K562 (cell line): Measurements from ENCODE around the gene AGFG2. TPM values are rescaled to one million over a fixed set of nuclear protein-coding genes. Genes with fewer than 3 reads are reported as not detected.
A peak's percentile ranks its signal among the peaks of the same experiment; 100 is the strongest.

Experiments
- ATAC-seq: fragments of 200-7000 bp; cut with Tn5 transposase; 3 replicates; pipeline ENCODE4 v1.9.1; 2020; ENCODE audit warnings: moderate library complexity
- BruUV-seq: library from RNA; stranded (reverse); fragments of 400-500 nt; replicated peaks from 2 replicates; lab custom pipeline; 2021; lab: Mats Ljungman, UMichigan
- CTCF ChIA-PET: fragments of 300-600 bp; formaldehyde crosslinking; extraction: SDS; loops from one replicate; lab custom pipeline; 2021; ENCODE audit warnings: low intra/inter-chr PET ratio; lab: Yijun Ruan, JAX
- POLR2A ChIA-PET: fragments of 300-600, 350-650 bp; sonication (Branson Sonifier 250); formaldehyde crosslinking; extraction: SDS; loops from one replicate; lab custom pipeline; 2021; ENCODE audit warnings: antibody characterized with exemption, inconsistent platforms; lab: Yijun Ruan, JAX
- DNase-seq, 4 experiments: peaks; one replicate each; pipeline versions ENCODE4 v3.0.0 to v3.0.0-alpha.2; 2011 to 2018; ENCODE audit warnings: low spot score in 3 of 4, mixed read lengths in 3 of 4; ENCODE audit errors: extremely low read depth in 1 of 4
- FAIRE-seq: peaks from 2 replicates; lab custom pipeline; 2011; peaks lifted over from hg19 to GRCh38; lab: Jason Lieb, UNC
- H2AFZ ChIP-seq: 2 replicates; pipeline ENCODE4 v1.6.0; 2011; ENCODE audit warnings: low read depth, low read length, control low read depth, inconsistent platforms
- H3K27ac ChIP-seq: fragments of 200-600 bp; 3 replicates; pipeline ENCODE4 v1.8.0; 2011; ENCODE audit warnings: low read depth, mild to moderate bottlenecking, control low read depth, inconsistent platforms, low read length, moderate library complexity, mixed read lengths; ENCODE audit errors: extremely low read depth
- H3K27me3 ChIP-seq, 2 experiments: fragments of 300-600 bp in 1 of 2; 2 replicates in 1 of 2; 3 replicates in 1 of 2; pipeline versions ENCODE4 v1.6.0 to v1.8.0; 2011; ENCODE audit warnings: inconsistent platforms in 2 of 2, low read length in 2 of 2, mild to moderate bottlenecking in 1 of 2, mixed read lengths in 1 of 2, moderate library complexity in 1 of 2; ENCODE audit not compliant: control insufficient read depth in 2 of 2, insufficient read depth in 2 of 2
- H3K36me3 ChIP-seq: fragments of 300-600 bp; 3 replicates; pipeline ENCODE4 v1.8.0; 2011; ENCODE audit warnings: mild to moderate bottlenecking, low read length, inconsistent platforms; ENCODE audit not compliant: control insufficient read depth, insufficient read depth
- H3K4me1 ChIP-seq, 2 experiments: fragments of 200-600 bp in 1 of 2; replicated peaks in 1 of 2; 2 replicates in 1 of 2; 3 replicates in 1 of 2; pipeline versions ENCODE4 v1.5.1 to v1.8.0; 2011; ENCODE audit warnings: inconsistent platforms in 2 of 2, low read length in 2 of 2, mild to moderate bottlenecking in 1 of 2, mixed read lengths in 1 of 2, moderate library complexity in 1 of 2; ENCODE audit not compliant: control insufficient read depth in 2 of 2, insufficient read depth in 2 of 2
- H3K4me2 ChIP-seq: 2 replicates; pipeline ENCODE4 v1.6.1; 2011; ENCODE audit warnings: low read length, control low read depth, inconsistent platforms, mixed read lengths; ENCODE audit not compliant: insufficient read depth
- H3K4me3 ChIP-seq: fragments of 200-600 bp; sonication (generic), shearing (Covaris generic); 2 replicates; pipeline ENCODE4 v1.5.1; 2016; ENCODE audit warnings: control low read depth, inconsistent platforms
- H3K79me2 ChIP-seq: fragments of 200-600 bp; 3 replicates; pipeline ENCODE4 v1.8.0; 2011; ENCODE audit warnings: low read length, inconsistent platforms; ENCODE audit not compliant: control insufficient read depth, insufficient read depth
- H3K9ac ChIP-seq, 2 experiments: 2 replicates each; pipeline versions ENCODE4 v1.6.0 to v1.6.1; 2011; ENCODE audit warnings: low read depth in 2 of 2, low read length in 2 of 2, control low read depth in 1 of 2, inconsistent platforms in 1 of 2, mild to moderate bottlenecking in 1 of 2, mixed read lengths in 1 of 2; ENCODE audit not compliant: insufficient read depth in 1 of 2
- H3K9me1 ChIP-seq: one replicate; pipeline ENCODE4 v1.6.0; 2011; ENCODE audit warnings: inconsistent platforms, mild to moderate bottlenecking, low read length, moderate library complexity; ENCODE audit not compliant: control insufficient read depth, insufficient read depth
- H3K9me3 ChIP-seq: replicated peaks from 2 replicates; pipeline ENCODE4 v1.5.1; 2011; ENCODE audit warnings: low read depth, low read length, inconsistent platforms; ENCODE audit not compliant: control insufficient read depth, insufficient read depth
- H4K20me1 ChIP-seq: replicated peaks from 2 replicates; pipeline ENCODE4 v1.6.1; 2011; ENCODE audit warnings: low read length, inconsistent platforms, mixed read lengths; ENCODE audit not compliant: control insufficient read depth, insufficient read depth
- CEBPB ChIP-seq: fragments of 450-650 bp; IDR thresholded peaks from 2 replicates; pipeline ENCODE4 v1.6.1; 2016; ENCODE audit warnings: missing genetic modification characterization, missing compliant biosample characterization
- HNRNPLL ChIP-seq: fragments of 200-400 bp; formaldehyde crosslinking; IDR thresholded peaks from 2 replicates; pipeline ENCODE4 v1.6.1; 2017; ENCODE audit warnings: low read length, low read depth, mild to moderate bottlenecking; ENCODE audit not compliant: poor library complexity, severe bottlenecking
- MTF1 ChIP-seq: fragments of 250-450 bp; sonication (Bioruptor Pico); IDR thresholded peaks from 2 replicates; pipeline ENCODE4 v1.9.0; 2021; ENCODE audit warnings: moderate library complexity, mild to moderate bottlenecking, inconsistent platforms, borderline replicate concordance
- ZEB2 ChIP-seq: fragments of 450-650 bp; IDR thresholded peaks from 2 replicates; pipeline ENCODE4 v1.6.1; 2016
- WGBS: fragments of 100-300 bp; shearing (Covaris generic); methylation state at CpG from one replicate; pipeline ENCODE4 v1.1.6; 2016; ENCODE audit warnings: low coverage, mixed read lengths; ENCODE audit not compliant: insufficient coverage; ENCODE audit errors: missing lambda C conversion rate; 5-methylcytosine and 5-hydroxymethylcytosine counted together
- in situ Hi-C: fragments of 300-500 bp; cut with MboI; formaldehyde crosslinking; loops from 4 replicates; pipeline ENCODE4 v1.15.0; 2018; ENCODE audit warnings: inconsistent platforms, mixed read lengths
- intact Hi-C: fragments of 100-400 bp; cut with micrococcal nuclease; formaldehyde crosslinking; loops from 2 replicates; pipeline ENCODE4 v1.14.2; 2022
- polyA plus RNA-seq, 8 experiments: library from polyadenylated mRNA; depleted of rRNA in 4 of 8; stranded (reverse) in 5 of 8; unstranded in 3 of 8; fragments of >200 nt; fragmentation: Nextera tagmentation in 2 of 8; fragmentation: Illumina TruSeq in 1 of 8; extraction: Ambion mirVana in 2 of 8; extraction: Trizol in 1 of 8; gene quantifications; 2 replicates each; pipeline versions ENCODE4 v1.2.1 to v1.2.3, GENCODE V29; 2011 to 2014; ENCODE audit warnings: inconsistent platforms in 1 of 8, missing spikeins in 1 of 8
- total RNA-seq, 7 experiments: library from RNA; depleted of rRNA in 6 of 7; stranded (reverse); fragments of >200 nt in 6 of 7; fragmentation: Illumina TruSeq in 2 of 7; extraction: Trizol in 2 of 7; gene quantifications; 2 replicates each; pipeline versions ENCODE4 v1.2.1 to v1.2.3, GENCODE V29; 2011 to 2021; ENCODE audit warnings: low replicate concordance in 1 of 7
- TF ChIP-seq, protein P1 (sequence below): fragments of 450-650 bp; IDR thresholded peaks from 2 replicates; pipeline ENCODE4 v1.6.1; 2016

The AGFG2 gene
- total and polyA plus RNA-seq, 9 of the 15 experiments (the other 6 are each of a cell fraction or from before 2014, with no cell fraction given), result 0.31 to 23.1 (median 6.5) TPM

DNA sequence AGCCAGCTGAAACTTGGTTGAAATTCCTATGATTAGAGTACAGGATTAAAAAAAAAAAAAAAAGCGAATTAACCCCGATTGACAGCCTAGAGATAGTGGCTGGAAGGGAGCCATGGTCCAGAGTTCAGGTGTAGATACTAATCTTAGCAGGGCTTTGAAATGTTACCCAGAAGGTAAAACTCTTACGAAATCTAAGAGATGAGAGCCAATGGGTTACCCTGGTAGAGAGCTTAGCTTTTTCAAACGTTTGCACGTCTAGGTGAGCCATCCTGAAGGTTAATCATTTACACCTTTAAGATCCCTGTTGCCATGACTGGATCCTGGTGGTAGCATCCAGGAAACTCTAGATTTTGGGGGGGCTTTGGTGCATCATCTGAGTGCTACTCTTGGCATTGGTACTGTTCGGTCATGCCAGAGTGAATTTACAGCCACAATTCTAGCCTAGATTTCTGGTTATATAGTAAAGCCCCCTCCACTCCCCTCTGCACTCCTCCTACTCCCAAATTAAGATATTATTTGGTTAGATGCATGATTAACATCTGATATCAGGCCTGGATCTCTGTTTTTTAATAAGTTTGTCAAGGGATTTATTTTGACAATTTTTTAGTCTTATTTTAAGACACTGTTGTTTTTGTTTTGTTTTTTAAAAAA, 1.2 kb downstream of the AGFG2 start:
- no peaks in the 10 kb centered on the region; the same call in 2 of the 3 replicates for H3K36me3 ChIP-seq
- peak overlapping the region; percentile 51 to 92; a peak in 2 of 4 replicates for H3K9ac ChIP-seq
- H3K4me3 ChIP-seq, result peak overlapping the region; percentile 87
- no peak overlapping the region for H3K27ac ChIP-seq
- H3K4me1 ChIP-seq, result peaks cover 29 to 40% of the 10 kb centered on the region in 2 experiments
- ATAC-seq, result no peak
- intact Hi-C loops, result no loop called here
- no peak for DNase-seq
- ChIA-PET POLR2A (interaction anchor here (1.0 kb wide), 1 partner anchor 10 kb away, joined by 3 read pairs; no protein-coding TSS in a partner anchor), CTCF (no interaction called here)
- no peak for FAIRE-seq
- no peaks in the 10 kb centered on the region for H3K27me3 ChIP-seq
- 41% methylated on average over 6 of the region's 6 CpGs for WGBS
- no peaks in the 10 kb centered on the region for H3K9me1 ChIP-seq
- TSS peak; percentile 53 for BruUV-seq
- in situ Hi-C loops, result no loop called here
- H3K4me2 ChIP-seq, result peak overlapping the region; percentile 81
- H3K9me3 ChIP-seq, result no peaks in the 10 kb centered on the region
- no peak overlapping the region for H2AFZ ChIP-seq
- H4K20me1 ChIP-seq, result no peaks in the 10 kb centered on the region; the same call in 1 of the 2 replicates
- no peak for TF ChIP-seq MTF1 (CRISPR knock-in tag)
- no peak for TF ChIP-seq HNRNPLL
- TF ChIP-seq ZEB2, result peak; percentile 47; the same call in 1 of the 2 replicates
- TF ChIP-seq CEBPB (tag), result peak; percentile 28; the same call in 1 of the 2 replicates
- TF ChIP-seq, protein P1, sequence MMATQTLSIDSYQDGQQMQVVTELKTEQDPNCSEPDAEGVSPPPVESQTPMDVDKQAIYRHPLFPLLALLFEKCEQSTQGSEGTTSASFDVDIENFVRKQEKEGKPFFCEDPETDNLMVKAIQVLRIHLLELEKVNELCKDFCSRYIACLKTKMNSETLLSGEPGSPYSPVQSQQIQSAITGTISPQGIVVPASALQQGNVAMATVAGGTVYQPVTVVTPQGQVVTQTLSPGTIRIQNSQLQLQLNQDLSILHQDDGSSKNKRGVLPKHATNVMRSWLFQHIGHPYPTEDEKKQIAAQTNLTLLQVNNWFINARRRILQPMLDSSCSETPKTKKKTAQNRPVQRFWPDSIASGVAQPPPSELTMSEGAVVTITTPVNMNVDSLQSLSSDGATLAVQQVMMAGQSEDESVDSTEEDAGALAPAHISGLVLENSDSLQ, result peak; percentile 56
- H3K79me2 ChIP-seq, result peaks cover 46% of the 10 kb centered on the region
